ENCODE data around the gene SYCP1. TPM values are rescaled to one million over a fixed set of nuclear protein-coding genes. Genes with fewer than 3 reads are reported as not detected.

Gene SYCP1, protein sequence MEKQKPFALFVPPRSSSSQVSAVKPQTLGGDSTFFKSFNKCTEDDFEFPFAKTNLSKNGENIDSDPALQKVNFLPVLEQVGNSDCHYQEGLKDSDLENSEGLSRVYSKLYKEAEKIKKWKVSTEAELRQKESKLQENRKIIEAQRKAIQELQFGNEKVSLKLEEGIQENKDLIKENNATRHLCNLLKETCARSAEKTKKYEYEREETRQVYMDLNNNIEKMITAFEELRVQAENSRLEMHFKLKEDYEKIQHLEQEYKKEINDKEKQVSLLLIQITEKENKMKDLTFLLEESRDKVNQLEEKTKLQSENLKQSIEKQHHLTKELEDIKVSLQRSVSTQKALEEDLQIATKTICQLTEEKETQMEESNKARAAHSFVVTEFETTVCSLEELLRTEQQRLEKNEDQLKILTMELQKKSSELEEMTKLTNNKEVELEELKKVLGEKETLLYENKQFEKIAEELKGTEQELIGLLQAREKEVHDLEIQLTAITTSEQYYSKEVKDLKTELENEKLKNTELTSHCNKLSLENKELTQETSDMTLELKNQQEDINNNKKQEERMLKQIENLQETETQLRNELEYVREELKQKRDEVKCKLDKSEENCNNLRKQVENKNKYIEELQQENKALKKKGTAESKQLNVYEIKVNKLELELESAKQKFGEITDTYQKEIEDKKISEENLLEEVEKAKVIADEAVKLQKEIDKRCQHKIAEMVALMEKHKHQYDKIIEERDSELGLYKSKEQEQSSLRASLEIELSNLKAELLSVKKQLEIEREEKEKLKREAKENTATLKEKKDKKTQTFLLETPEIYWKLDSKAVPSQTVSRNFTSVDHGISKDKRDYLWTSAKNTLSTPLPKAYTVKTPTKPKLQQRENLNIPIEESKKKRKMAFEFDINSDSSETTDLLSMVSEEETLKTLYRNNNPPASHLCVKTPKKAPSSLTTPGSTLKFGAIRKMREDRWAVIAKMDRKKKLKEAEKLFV
- not detected for total RNA-seq (ENCODE audit: unreplicated experiment)
- long read RNA-seq, result 0 reads

DNA sequence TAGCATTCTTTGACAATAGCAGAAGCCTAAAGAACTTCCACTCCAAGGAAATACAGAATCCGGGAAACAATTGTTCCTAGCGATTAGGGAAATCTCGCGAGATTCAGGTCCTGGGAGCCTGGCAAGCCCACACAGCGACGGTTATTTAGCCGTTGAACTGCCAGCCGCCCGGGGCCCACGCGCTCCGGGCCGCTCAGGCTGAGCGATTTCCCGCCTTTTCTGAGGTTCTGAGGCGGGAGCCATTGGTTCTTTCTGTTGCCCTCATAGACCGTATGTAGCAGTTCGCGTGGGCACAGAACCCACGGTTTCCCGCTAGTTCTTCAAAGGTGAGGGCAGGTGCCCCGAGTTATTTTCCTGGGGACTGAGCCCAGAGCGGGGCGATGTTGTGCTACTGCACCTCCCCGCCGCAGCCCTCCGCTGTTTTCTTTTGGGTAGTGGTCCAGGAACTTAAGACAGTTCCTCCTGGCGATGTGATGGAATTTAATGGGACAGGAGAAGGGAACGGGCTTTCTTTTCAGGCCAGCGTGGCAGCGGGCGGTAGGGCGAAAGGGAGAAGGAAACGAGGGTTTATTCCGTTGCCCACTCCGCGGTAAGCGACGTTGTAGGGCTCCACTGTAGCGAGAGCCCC is at the start of gene SYCP1:
TSS of gene SYCP1 (plus strand) at position 171 of the 628 bp plus-strand sequence. CDS start 602 bp downstream, outside the sequence.
- H3K27me3 Mint-ChIP-seq (ENCODE audit: unreplicated experiment), result no peaks in the 10 kb centered on the region
- no peaks in the 10 kb centered on the region for H3K4me1 Mint-ChIP-seq (ENCODE audit: unreplicated experiment)
- TF ChIP-seq, protein P1, sequence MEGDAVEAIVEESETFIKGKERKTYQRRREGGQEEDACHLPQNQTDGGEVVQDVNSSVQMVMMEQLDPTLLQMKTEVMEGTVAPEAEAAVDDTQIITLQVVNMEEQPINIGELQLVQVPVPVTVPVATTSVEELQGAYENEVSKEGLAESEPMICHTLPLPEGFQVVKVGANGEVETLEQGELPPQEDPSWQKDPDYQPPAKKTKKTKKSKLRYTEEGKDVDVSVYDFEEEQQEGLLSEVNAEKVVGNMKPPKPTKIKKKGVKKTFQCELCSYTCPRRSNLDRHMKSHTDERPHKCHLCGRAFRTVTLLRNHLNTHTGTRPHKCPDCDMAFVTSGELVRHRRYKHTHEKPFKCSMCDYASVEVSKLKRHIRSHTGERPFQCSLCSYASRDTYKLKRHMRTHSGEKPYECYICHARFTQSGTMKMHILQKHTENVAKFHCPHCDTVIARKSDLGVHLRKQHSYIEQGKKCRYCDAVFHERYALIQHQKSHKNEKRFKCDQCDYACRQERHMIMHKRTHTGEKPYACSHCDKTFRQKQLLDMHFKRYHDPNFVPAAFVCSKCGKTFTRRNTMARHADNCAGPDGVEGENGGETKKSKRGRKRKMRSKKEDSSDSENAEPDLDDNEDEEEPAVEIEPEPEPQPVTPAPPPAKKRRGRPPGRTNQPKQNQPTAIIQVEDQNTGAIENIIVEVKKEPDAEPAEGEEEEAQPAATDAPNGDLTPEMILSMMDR (IDR thresholded peaks at IDR 0.05; ENCODE audit: unreplicated experiment), result no peak
- H3K9me3 Mint-ChIP-seq (ENCODE audit: unreplicated experiment), result no peaks in the 10 kb centered on the region
- no peak within 1 kb of the TSS for H3K27ac Mint-ChIP-seq (ENCODE audit: unreplicated experiment)
- no peak for DNase-seq (ENCODE audit: low spot score)
- H3K36me3 Mint-ChIP-seq (ENCODE audit: low read depth, unreplicated experiment), result no peaks in the 10 kb centered on the region
- H3K4me3 Mint-ChIP-seq (ENCODE audit: unreplicated experiment), result no peak within 1 kb of the TSS

DNA sequence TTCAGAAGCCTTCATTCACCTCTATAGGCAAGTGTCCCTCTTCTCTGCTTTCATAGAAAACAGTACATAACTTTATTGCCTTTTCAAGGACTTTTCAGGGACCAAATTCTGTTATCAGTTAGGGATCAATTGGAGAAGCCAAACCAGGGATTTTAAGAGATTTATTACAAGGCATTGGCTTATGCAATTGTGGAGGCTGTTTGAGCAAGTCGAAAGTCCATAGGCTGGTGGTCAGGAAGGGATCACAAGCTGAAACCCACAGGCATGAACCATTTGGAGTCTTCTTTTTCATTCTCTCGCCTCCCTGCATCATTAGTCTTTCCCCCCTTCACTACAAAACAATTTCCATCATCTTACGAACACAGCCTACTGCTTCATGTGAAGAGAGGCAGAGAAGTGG is 34.8 kb upstream of the SYCP1 start:
- Mint-ChIP-seq H3K4me3 (ENCODE audit: unreplicated experiment) (no peak overlapping the region), H3K36me3 (ENCODE audit: low read depth, unreplicated experiment) (no peaks in the 10 kb centered on the region), H3K4me1 (ENCODE audit: unreplicated experiment) (no peaks in the 10 kb centered on the region), H3K27me3 (ENCODE audit: unreplicated experiment) (no peaks in the 10 kb centered on the region), H3K9me3 (ENCODE audit: unreplicated experiment) (peaks cover 4% of the 10 kb centered on the region), H3K27ac (ENCODE audit: unreplicated experiment) (no peak overlapping the region)
- no peak for DNase-seq (ENCODE audit: low spot score)
- TF ChIP-seq, protein P1 (IDR thresholded peaks at IDR 0.05; ENCODE audit: unreplicated experiment), result no peak

DNA sequence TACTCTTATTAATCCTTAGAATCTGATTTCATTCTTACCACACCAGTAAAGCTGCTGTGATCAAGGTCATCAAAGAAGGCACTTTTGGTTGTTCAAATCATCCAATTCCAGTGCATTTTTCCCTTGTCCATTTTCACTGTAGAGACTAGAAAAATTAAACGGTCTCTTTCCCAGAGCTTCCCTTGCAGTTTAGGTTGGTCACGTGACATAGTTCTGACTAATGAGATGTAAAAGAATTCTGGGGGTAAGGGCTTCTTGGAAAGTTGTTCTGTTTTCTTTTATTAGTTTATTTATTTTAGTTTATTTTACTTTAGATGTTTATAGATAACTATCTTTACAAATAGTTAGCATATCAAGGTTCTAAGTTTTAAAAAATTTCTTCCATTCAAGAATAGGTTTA is 34.3 kb upstream of the SYCP1 start:
- no peaks in the 10 kb centered on the region for H3K27me3 Mint-ChIP-seq (ENCODE audit: unreplicated experiment)
- H3K27ac Mint-ChIP-seq (ENCODE audit: unreplicated experiment), result no peak overlapping the region
- no peaks in the 10 kb centered on the region for H3K4me1 Mint-ChIP-seq (ENCODE audit: unreplicated experiment)
- no peak overlapping the region for H3K4me3 Mint-ChIP-seq (ENCODE audit: unreplicated experiment)
- H3K36me3 Mint-ChIP-seq (ENCODE audit: low read depth, unreplicated experiment), result no peaks in the 10 kb centered on the region
- DNase-seq (ENCODE audit: low spot score), result no peak
- peaks cover 4% of the 10 kb centered on the region for H3K9me3 Mint-ChIP-seq (ENCODE audit: unreplicated experiment)
- TF ChIP-seq, protein P1 (IDR thresholded peaks at IDR 0.05; ENCODE audit: unreplicated experiment), result no peak

DNA sequence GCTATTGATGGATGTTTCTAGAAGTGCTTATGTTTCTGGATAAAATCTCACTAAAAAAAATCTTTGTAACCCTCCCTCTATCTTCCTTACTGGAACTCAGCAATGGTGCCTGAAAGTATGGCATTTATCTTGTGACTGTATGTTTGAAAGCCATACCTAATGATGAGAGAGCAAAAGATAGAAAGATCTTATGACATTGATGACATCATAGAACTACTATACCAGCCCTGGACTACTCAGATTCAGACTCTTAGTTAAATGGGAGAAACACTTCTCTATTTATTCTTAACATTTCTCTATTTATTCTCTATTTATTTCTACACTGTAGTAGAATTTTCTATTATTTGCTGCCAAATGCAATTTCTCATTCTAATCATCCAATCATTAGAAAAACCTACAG is 32.7 kb upstream of the SYCP1 start:
- Mint-ChIP-seq H3K4me1 (ENCODE audit: unreplicated experiment) (no peaks in the 10 kb centered on the region), H3K27ac (ENCODE audit: unreplicated experiment) (no peak overlapping the region), H3K36me3 (ENCODE audit: low read depth, unreplicated experiment) (no peaks in the 10 kb centered on the region), H3K27me3 (ENCODE audit: unreplicated experiment) (no peaks in the 10 kb centered on the region), H3K4me3 (ENCODE audit: unreplicated experiment) (no peak overlapping the region), H3K9me3 (ENCODE audit: unreplicated experiment) (peaks cover 4% of the 10 kb centered on the region)
- TF ChIP-seq, protein P1 (IDR thresholded peaks at IDR 0.05; ENCODE audit: unreplicated experiment), result no peak
- no peak for DNase-seq (ENCODE audit: low spot score)
